Measurements from ENCODE around the gene NEK3. TPM values are rescaled to one million over a fixed set of nuclear protein-coding genes. Genes with fewer than 3 reads are reported as not detected.
A peak's percentile ranks its signal among the peaks of the same experiment; 100 is the strongest.
"Not testable (repeated sequence)": the region's sequence is repeated elsewhere in the genome, so short reads cannot be mapped to it uniquely, and the experiment has no call there.

The NEK3 gene
- total and polyA plus RNA-seq, 5 donors from 2014 or later, result 4.2 to 17.2 (median 6.9) TPM

- H3K27ac ChIP-seq (ENCODE audit: insufficient read depth, low read length, poor library complexity, severe bottlenecking); H3K9me3 Mint-ChIP-seq; H3K27ac Mint-ChIP-seq; H3K27me3 ChIP-seq (ENCODE audit: control insufficient read depth, insufficient read depth, low read length); H3K4me1 Mint-ChIP-seq; H3K4me1 ChIP-seq (ENCODE audit: control insufficient read depth, insufficient read depth, low read length, poor library complexity, severe bottlenecking); H3K4me3 ChIP-seq (ENCODE audit: low read depth, low read length); H3K36me3 ChIP-seq (ENCODE audit: control insufficient read depth, insufficient read depth, low read length); H3K9me3 ChIP-seq (ENCODE audit: control insufficient read depth in 2 of 2, low read length in 2 of 2); H3K27me3 Mint-ChIP-seq; H3K36me3 Mint-ChIP-seq: not testable (repeated sequence)
- ATAC-seq (ENCODE audit: low read depth in 2 of 2), result peak; percentile 60 to 66
- peak in 2 of 3 donors; percentile 51 to 61 for DNase-seq
- H3K4me3 Mint-ChIP-seq, result peak overlapping the region in 1 of 4 donors; percentile 50
Observed at GRCh38 chr13:52201439-52202193, 42.2 kb upstream of the NEK3 start.

- H3K4me1 ChIP-seq (ENCODE audit: control insufficient read depth, insufficient read depth, low read length, poor library complexity, severe bottlenecking), result peaks cover 27% of the 10 kb centered on the region
- no peaks in the 10 kb centered on the region for H3K9me3 ChIP-seq (ENCODE audit: control insufficient read depth in 2 of 2, low read length in 2 of 2)
- H3K4me3 ChIP-seq (ENCODE audit: low read depth, low read length), result peak overlapping the region; percentile 95
- H3K27ac ChIP-seq (ENCODE audit: insufficient read depth, low read length, poor library complexity, severe bottlenecking), result no peak overlapping the region
- peak overlapping the region; percentile 94 to 99 (median 98) for H3K27ac Mint-ChIP-seq
- H3K9me3 Mint-ChIP-seq, result peaks cover 0 to 2% (median 0%) of the 10 kb centered on the region in 7 donors
- ATAC-seq (ENCODE audit: low read depth in 2 of 2) (peak; percentile 35 to 46), DNase-seq (peak; percentile 37 to 81 (median 55))
- H3K36me3 Mint-ChIP-seq, result no peaks in the 10 kb centered on the region
- peak overlapping the region; percentile 96 to 100 (median 99) for H3K4me3 Mint-ChIP-seq
- no peaks in the 10 kb centered on the region for H3K27me3 ChIP-seq (ENCODE audit: control insufficient read depth, insufficient read depth, low read length)
- peaks cover under 1% of the 10 kb centered on the region for H3K27me3 Mint-ChIP-seq
- peaks cover 11 to 38% (median 23%) of the 10 kb centered on the region in 4 donors for H3K4me1 Mint-ChIP-seq
- no peaks in the 10 kb centered on the region for H3K36me3 ChIP-seq (ENCODE audit: control insufficient read depth, insufficient read depth, low read length)
Observed at GRCh38 chr13:52195401-52195837, 36.0 kb upstream of the NEK3 start.

GRCh38 chr13:52194184-52194868 is 34.9 kb upstream of the NEK3 start:
- H3K27ac ChIP-seq (ENCODE audit: insufficient read depth, low read length, poor library complexity, severe bottlenecking), result peak overlapping the region; percentile 69
- no peaks in the 10 kb centered on the region for H3K9me3 ChIP-seq (ENCODE audit: control insufficient read depth in 2 of 2, low read length in 2 of 2)
- H3K4me1 ChIP-seq (ENCODE audit: control insufficient read depth, insufficient read depth, low read length, poor library complexity, severe bottlenecking), result peaks cover 27% of the 10 kb centered on the region
- ATAC-seq (ENCODE audit: low read depth in 2 of 2) (peak; percentile 90), DNase-seq (peak; percentile 74 to 92 (median 85))
- peak overlapping the region; percentile 95 for H3K4me3 ChIP-seq (ENCODE audit: low read depth, low read length)
- Mint-ChIP-seq H3K36me3 (no peaks in the 10 kb centered on the region), H3K4me1 (peaks cover 11 to 48% (median 28%) of the 10 kb centered on the region in 4 donors), H3K9me3 (peaks cover 0 to 2% (median 0%) of the 10 kb centered on the region in 7 donors), H3K4me3 (peak overlapping the region; percentile 96 to 100 (median 99)), H3K27ac (peak overlapping the region; percentile 94 to 99 (median 98)), H3K27me3 (no peaks in the 10 kb centered on the region)
- peaks cover 5% of the 10 kb centered on the region for H3K36me3 ChIP-seq (ENCODE audit: control insufficient read depth, insufficient read depth, low read length)
- H3K27me3 ChIP-seq (ENCODE audit: control insufficient read depth, insufficient read depth, low read length), result no peaks in the 10 kb centered on the region

- Mint-ChIP-seq H3K4me3 (peak overlapping the region; percentile 96 to 100 (median 99)), H3K27ac (peak overlapping the region; percentile 94 to 99 (median 98)), H3K4me1 (peaks cover 11 to 53% (median 31%) of the 10 kb centered on the region in 4 donors)
- peak in 1 of 3 donors; percentile 52 for DNase-seq
- ATAC-seq (ENCODE audit: low read depth in 2 of 2); H3K36me3 ChIP-seq (ENCODE audit: control insufficient read depth, insufficient read depth, low read length); H3K9me3 Mint-ChIP-seq; H3K9me3 ChIP-seq (ENCODE audit: control insufficient read depth in 2 of 2, low read length in 2 of 2); H3K27me3 Mint-ChIP-seq; H3K36me3 Mint-ChIP-seq; H3K27me3 ChIP-seq (ENCODE audit: control insufficient read depth, insufficient read depth, low read length): not testable (repeated sequence)
- Histone ChIP-seq H3K4me1 (ENCODE audit: control insufficient read depth, insufficient read depth, low read length, poor library complexity, severe bottlenecking) (peaks cover 27% of the 10 kb centered on the region), H3K27ac (ENCODE audit: insufficient read depth, low read length, poor library complexity, severe bottlenecking) (peak overlapping the region; percentile 69), H3K4me3 (ENCODE audit: low read depth, low read length) (peak overlapping the region; percentile 95)
Observed at GRCh38 chr13:52193587-52194183, 34.3 kb upstream of the NEK3 start.

GRCh38 chr13:52187424-52188187 is 28.2 kb upstream of the NEK3 start:
- Mint-ChIP-seq H3K36me3 (peaks cover 17% of the 10 kb centered on the region), H3K27ac (peak overlapping the region in 1 of 3 donors; percentile 34), H3K4me1 (peaks cover 0 to 47% (median 29%) of the 10 kb centered on the region in 4 donors)
- not testable (repeated sequence) for H3K4me1 ChIP-seq (ENCODE audit: control insufficient read depth, insufficient read depth, low read length, poor library complexity, severe bottlenecking); H3K27me3 ChIP-seq (ENCODE audit: control insufficient read depth, insufficient read depth, low read length); H3K4me3 ChIP-seq (ENCODE audit: low read depth, low read length); H3K4me3 Mint-ChIP-seq; H3K27ac ChIP-seq (ENCODE audit: insufficient read depth, low read length, poor library complexity, severe bottlenecking); H3K9me3 Mint-ChIP-seq; H3K27me3 Mint-ChIP-seq; DNase-seq; H3K9me3 ChIP-seq (ENCODE audit: control insufficient read depth in 2 of 2, low read length in 2 of 2); ATAC-seq (ENCODE audit: low read depth in 2 of 2)
- peaks cover 27% of the 10 kb centered on the region for H3K36me3 ChIP-seq (ENCODE audit: control insufficient read depth, insufficient read depth, low read length)

- Mint-ChIP-seq H3K36me3 (peaks cover 17% of the 10 kb centered on the region), H3K27ac (peak overlapping the region in 1 of 3 donors; percentile 15), H3K27me3 (no peaks in the 10 kb centered on the region), H3K4me1 (peaks cover 0 to 42% (median 28%) of the 10 kb centered on the region in 4 donors), H3K9me3 (no peaks in the 10 kb centered on the region), H3K4me3 (peak overlapping the region in 1 of 4 donors; percentile 8)
- Histone ChIP-seq H3K4me1 (ENCODE audit: control insufficient read depth, insufficient read depth, low read length, poor library complexity, severe bottlenecking) (peaks cover 6% of the 10 kb centered on the region), H3K9me3 (ENCODE audit: control insufficient read depth in 2 of 2, low read length in 2 of 2) (no peaks in the 10 kb centered on the region), H3K36me3 (ENCODE audit: control insufficient read depth, insufficient read depth, low read length) (peaks cover 29% of the 10 kb centered on the region), H3K4me3 (ENCODE audit: low read depth, low read length) (no peak overlapping the region), H3K27me3 (ENCODE audit: control insufficient read depth, insufficient read depth, low read length) (no peaks in the 10 kb centered on the region), H3K27ac (ENCODE audit: insufficient read depth, low read length, poor library complexity, severe bottlenecking) (no peak overlapping the region)
- DNase-seq (no peak), ATAC-seq (ENCODE audit: low read depth in 2 of 2) (no peak)
Observed at GRCh38 chr13:52187029-52187423, 27.6 kb upstream of the NEK3 start.

- H3K9me3 Mint-ChIP-seq; H3K4me3 ChIP-seq (ENCODE audit: low read depth, low read length); H3K27ac ChIP-seq (ENCODE audit: insufficient read depth, low read length, poor library complexity, severe bottlenecking); H3K27me3 Mint-ChIP-seq; DNase-seq; H3K27ac Mint-ChIP-seq; H3K4me3 Mint-ChIP-seq; ATAC-seq (ENCODE audit: low read depth in 2 of 2); H3K4me1 Mint-ChIP-seq; H3K27me3 ChIP-seq (ENCODE audit: control insufficient read depth, insufficient read depth, low read length); H3K4me1 ChIP-seq (ENCODE audit: control insufficient read depth, insufficient read depth, low read length, poor library complexity, severe bottlenecking); H3K9me3 ChIP-seq (ENCODE audit: control insufficient read depth in 2 of 2, low read length in 2 of 2): not testable (repeated sequence)
- H3K36me3 ChIP-seq (ENCODE audit: control insufficient read depth, insufficient read depth, low read length), result peaks cover 55% of the 10 kb centered on the region
- H3K36me3 Mint-ChIP-seq, result peaks cover 18% of the 10 kb centered on the region
Observed at GRCh38 chr13:52181316-52181954, 22.0 kb upstream of the NEK3 start.
